ENCODE results near the gene LPAR5.

GRCh38 chr12:6667559-6668210 is 31.9 kb upstream of the LPAR5 start:
- no peak for TF ChIP-seq CTCF (IDR thresholded peaks at IDR 0.05)
- TF ChIP-seq POLR2A (IDR thresholded peaks at IDR 0.05), result no peak
